ENCODE data around the gene LACC1.

LACC1 gene

DNA sequence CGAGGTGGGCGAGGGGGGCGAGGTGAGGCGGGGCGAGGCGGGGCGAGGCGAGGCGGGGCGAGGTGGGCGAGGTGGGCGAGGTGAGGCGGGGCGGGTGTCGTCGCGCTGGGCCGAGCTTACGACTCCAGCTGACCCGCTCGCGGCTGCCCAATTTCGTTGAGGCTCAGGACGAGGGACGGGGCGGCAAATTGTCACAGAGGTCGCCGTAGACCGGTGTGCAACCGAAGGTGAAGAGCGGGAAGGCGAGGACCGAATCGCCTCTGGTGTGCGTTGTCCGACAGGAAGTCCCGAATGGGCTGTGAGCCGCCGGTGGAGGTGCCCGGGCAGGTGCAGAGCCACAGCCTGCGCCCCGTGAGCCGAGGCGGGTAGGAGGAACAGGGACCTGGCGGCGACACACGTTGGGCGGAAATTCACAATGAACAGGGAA, at the start of gene LACC1:
TSS of gene LACC1 (plus strand) at position 150 of the 427 bp plus-strand sequence. CDS start 1,082 bp downstream, outside the sequence.
- DNase-seq (ENCODE audit: low spot score) (no peak), FAIRE-seq (no peak)

DNA sequence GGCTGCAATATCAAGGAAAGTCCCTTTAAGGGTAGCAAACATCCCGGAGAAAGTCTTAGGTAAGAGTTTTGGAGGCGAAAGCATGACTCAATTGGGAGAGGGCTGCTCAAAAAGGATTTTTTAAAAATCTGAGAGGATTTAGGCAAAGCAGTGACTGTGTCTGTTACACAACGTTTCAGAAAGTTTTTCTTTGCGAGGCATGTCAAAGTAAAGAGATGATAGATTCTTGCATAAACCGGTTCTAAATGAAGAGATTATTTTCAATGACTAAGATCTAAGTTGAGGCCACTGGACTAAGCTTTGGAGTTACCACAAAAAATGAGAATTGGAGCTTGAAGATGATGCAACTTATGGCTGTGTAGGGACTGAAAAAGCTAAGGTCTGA, 49.2 kb upstream of the LACC1 start:
- FAIRE-seq, result no peak
- no peak for DNase-seq (ENCODE audit: low spot score)

DNA sequence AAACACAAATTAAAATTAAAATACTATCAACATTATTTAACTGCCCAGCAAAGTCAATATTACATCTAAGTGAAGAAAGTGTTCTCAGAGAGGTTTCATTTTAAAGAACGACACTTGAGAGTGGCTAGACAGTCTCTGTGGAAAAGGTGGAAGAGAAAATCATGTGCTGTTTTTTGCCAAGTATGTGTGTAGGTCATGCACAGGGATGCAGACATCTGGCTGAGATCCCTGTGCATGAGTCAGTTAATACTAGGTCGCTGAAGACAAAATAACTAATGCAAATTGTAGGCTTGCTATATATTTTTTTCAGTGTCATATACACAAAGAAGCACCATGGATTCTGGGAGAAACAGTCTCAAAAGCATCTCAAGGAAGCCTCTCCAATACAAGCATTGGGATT, 48.6 kb upstream of the LACC1 start:
- DNase-seq (ENCODE audit: low spot score) (no peak), FAIRE-seq (no peak)

DNA sequence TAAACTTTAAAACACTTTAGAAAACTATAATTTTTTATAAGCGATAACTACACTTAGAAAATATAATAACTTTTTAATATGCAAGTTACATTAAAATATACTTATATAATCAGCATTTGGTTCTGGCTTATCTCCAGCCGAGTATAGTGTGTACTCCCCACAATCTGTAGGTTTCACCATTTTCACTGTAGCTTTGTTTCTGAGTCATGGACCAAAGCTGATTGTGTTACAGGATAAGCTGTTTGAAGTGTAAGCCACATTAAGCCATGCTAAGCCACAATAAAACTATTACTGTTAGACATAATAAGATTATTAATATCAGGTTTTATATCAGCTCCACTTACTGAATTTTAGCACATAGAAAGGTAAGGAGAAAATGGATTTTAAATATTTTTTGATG, 44.0 kb upstream of the LACC1 start:
- FAIRE-seq (no peak), DNase-seq (ENCODE audit: low spot score) (no peak)

DNA sequence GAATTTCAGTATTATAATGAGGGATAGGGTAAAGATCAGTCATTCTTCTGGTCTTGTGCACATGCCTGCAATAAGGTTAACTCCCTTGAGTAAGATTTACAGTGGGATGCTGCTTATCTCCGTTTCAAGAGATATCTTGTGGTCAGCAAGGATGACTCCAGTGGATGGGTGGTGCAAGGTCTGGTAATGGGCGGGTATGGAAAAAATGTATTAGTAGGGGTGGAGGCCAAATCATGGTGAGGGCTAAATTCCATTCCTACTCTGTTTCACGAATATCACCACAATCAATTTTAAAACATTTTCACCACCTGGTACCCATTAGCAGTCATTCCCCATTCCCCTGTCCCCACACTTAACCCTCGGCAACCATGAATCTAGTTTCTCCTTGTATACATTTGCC, 40.8 kb upstream of the LACC1 start:
- FAIRE-seq (no peak), DNase-seq (ENCODE audit: low spot score) (no peak)

DNA sequence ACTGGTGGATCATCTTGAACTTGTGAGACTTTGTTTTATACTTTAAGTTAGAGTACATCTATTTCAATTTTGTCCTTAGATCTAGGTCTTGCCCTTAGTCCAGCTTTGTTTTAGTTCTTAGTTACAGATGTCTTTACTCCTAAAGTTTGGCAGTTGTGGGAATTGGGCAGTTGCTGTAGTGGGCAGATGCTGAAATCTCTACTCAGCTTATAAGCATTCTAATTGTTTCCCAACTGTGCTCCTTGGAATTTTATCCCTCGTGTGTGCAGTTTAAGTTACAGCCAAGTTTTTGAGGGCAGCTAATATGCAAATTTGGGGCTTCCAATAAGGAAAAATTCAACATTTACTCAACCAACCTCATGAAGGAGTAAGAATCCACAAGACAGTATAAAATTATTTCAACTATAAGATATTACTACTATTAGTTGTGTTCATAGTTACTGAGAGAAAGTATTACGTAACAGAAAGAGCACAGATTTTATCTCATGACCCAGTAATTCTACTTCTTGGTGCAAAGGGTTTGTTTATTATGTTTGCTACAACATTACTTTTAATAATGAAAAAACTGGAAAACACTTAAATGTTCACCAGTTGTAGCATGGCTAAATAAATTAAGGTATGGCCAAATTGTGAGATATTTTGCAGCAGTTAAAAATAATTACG, 33.1 kb upstream of the LACC1 start:
- no peak for DNase-seq (ENCODE audit: low spot score)
- FAIRE-seq, result no peak

DNA sequence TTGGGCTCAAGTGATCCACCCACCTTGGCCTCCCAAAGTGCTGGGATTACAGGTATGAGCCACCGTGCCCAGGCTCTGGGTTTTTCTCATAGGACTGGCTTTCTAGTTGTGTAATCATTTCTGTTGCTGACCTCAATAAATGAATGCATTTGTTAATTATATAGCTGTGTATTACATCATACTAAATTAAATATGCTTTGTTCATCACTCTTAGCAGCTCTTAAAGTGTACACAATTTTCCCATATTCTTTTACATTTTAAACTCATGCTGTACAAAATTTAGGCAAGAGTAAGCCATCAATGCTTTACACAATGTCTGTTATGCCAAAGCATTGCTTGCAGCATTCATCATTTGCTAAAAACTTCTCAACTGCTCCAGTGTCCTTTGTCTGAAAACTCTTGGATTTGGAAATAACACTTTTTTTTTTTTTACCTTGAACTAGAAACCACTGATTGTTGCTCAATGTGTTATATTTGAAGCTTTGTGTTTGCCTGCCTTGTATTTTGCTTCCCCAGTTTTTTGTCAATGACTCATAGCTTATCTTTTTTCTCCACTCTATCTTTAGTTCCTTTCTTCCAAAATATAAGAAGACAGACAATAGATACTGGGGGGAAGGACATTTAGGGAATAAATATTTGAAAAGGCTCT, 31.6 kb upstream of the LACC1 start:
- no peak for DNase-seq (ENCODE audit: low spot score)
- FAIRE-seq, result no peak

DNA sequence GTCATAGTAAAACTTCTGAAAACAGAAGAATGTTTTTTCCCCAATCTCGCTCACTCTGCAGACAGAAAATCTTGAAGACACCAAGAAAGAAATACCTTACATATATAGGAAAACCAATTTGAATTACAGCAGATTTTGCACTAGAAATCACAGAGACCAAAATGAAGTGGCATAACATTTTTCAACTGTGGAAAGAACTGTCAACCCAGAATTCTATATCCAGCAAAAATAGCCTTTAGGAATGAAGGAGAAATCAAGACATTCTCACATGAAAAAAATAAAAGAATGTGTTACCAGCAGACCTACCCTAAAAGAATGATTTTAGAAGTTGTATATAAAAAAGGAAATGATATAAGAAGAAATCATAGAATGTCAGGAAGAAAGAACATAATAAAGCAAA, 28.8 kb upstream of the LACC1 start:
- FAIRE-seq, result no peak
- DNase-seq (ENCODE audit: low spot score), result no peak

DNA sequence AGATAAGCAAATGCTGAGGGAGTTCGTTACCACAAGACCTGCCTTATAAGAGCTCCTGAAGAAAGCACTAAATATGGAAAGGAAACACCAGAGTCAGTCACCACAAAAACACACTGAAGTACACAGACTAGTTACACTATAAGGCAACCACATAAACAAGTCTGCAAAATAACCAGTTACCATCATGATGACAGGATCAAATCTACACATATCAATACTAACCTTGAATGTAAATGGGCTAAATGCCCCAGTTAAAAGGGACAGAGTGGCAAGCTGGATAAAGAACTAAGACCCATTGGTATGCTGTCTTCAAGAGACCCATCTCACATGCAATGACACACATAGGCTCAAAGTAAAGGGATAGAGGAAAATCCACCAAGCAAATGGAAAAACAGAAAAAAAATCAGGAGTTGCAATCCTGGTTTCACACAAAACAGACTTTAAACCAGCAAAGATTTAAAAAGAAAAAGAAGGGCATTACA, 26.7 kb upstream of the LACC1 start:
- DNase-seq (ENCODE audit: low spot score), result no peak
- no peak for FAIRE-seq

DNA sequence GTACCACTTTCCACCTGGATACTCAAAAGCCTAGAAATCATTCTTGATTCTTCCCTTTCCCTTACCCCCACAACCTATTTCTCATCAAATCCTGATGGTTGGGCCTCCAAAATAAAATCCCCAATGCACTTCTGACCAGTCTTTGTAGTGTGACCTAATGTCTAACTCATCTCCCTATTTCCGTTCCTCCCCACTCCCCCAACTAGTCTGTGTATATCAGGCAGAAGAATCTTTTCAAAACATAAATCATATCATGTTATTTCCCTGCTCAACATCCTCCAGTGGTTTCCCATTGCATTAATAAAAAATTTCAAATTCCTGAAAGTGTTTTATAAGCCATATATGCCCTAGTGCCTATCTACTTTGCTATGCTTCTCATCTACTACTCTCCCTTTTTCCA, 17.8 kb upstream of the LACC1 start:
- DNase-seq (ENCODE audit: low spot score) (no peak), FAIRE-seq (no peak)

DNA sequence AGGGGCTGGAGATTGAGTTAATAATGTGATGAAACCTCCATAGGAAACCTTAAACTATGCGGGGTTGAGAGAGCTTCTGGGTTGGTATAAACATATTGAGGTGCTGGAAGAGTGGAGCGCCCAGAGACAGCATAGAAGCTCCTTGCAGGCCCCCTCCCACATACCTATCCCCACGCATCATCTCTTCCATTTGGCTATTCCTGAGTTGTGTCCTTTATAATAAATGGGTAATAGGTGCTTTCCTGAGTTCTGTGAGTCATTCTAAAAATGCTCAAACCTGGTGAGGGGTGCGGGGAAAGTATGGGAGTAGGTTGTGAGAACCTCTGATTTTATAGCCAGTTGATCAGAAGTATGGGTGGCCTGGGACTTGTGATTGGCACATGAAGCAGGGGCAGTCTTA, 14.8 kb upstream of the LACC1 start:
- DNase-seq (ENCODE audit: low spot score) (peak; percentile 2), FAIRE-seq (no peak)

DNA sequence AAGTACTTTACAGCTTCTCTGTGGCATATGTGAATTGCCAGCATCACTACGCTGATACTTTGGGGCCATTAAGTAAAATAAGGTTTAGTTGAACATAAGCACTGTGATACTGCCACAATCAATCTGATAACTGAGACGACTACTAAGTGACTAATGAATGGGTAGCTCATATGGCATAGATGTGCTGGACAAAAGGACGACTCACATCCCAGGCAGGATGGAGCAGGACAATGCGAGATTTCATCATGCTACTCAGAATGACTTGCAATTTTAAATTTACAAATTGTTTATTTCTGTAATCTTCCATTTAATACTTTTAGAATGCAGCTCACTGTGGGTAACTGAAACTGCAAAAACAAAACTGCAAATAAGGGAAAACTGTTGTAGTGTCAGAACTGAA, 13.8 kb upstream of the LACC1 start:
- DNase-seq (ENCODE audit: low spot score), result no peak
- no peak for FAIRE-seq

DNA sequence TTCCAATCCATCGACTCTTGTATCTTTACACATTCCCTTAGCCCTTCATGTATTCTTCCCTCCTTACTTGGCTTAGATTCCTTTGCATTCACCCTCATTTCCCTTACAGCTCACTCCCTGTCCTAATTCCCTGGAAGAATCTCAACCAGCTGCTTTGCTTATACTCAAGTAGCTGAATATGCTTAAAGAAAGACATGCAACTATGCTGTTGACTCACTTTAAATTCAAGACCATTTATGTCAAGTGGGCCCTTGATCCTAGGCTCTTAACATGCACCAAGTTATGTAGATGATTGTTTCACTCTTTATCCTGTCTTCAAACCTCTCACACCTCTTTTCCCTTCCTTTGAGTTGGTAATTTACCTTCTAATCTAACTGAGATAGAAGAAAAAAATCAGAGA, 7.5 kb upstream of the LACC1 start:
- FAIRE-seq (no peak), DNase-seq (ENCODE audit: low spot score) (no peak)

DNA sequence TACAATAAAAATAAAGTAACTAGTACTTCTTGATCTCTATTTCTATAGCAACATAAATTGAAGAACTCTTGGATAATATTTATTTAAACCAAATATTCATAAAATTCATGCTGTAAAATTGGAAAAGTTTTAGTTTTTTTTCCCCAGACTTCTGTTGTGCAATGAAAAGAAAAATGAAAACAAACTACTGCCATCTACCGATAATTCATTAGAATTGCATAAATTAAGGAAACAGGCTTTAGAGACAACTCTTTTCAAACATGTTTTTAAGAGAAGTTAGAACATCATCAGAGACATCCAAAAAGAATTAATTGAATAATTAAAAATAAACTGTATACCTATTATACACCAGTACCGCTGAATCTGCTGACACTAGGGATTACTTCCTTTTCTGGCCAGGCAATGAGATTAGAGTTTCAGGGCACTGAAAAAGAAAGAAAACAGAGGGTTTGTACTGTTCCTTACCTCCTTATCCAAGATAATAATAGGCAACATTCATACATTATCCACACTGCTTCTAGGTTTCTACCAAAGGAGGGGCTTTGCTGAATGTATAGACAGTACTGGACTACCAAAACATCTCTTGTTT, 5.1 kb upstream of the LACC1 start:
- DNase-seq (ENCODE audit: low spot score) (peak; percentile 8), FAIRE-seq (no peak)

DNA sequence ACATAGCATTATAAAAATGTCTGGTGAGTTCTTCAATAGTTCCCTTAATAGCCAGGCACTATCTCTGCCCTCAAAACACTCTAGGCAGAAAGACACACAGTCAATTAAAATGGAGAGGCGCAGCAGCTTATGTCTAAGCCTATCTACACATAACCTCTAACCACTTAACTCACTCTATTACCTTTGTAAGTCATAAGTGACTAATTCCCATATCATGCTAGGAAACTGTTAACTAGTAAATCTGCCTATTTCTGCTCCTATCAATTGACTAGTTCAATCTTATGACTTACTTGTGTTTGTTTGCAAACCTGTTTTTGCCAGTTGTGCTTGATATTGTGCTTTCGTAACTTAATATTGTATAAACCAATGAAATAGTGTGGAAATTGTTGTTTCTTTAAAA, 3.3 kb upstream of the LACC1 start:
- no peak for FAIRE-seq
- DNase-seq (ENCODE audit: low spot score), result no peak

DNA sequence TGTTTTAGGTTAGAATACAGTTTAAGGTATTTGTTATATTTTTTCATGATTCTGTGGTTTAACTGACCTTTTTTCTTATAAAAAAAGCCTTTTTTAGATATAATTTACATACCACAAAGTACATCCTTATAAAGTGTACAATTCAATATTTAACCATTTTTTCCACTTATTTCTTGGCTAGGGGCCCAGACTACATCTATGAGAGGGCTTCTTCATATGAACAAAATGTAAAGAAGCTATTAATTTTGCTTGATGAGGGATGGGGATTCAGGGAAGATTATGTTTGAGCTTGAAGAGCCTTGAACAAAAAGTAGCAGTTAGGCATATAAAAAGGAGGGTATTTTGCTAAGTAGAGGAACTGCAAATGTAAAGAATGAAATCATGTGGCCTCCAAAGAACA, 2.4 kb upstream of the LACC1 start:
- DNase-seq (ENCODE audit: low spot score), result no peak
- no peak for FAIRE-seq

DNA sequence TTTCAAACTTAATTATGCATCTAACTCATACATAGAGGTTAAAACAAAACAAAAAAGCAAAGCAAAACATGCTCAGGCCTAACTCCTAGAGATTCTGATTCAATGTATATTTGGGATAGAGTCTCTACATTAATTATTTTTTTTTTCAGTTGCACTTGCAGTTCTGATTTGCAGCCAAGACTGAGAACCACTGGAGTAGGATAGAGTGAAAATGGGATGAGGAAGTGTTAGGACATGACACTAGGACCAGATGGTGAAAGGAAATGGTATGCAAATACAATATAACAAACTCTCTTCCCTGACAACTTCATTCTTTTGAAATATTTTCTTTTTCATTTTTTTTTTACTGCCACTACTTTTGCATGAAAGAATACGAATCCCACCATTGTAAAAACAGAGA, 1.9 kb upstream of the LACC1 start:
- no peak for FAIRE-seq

DNA sequence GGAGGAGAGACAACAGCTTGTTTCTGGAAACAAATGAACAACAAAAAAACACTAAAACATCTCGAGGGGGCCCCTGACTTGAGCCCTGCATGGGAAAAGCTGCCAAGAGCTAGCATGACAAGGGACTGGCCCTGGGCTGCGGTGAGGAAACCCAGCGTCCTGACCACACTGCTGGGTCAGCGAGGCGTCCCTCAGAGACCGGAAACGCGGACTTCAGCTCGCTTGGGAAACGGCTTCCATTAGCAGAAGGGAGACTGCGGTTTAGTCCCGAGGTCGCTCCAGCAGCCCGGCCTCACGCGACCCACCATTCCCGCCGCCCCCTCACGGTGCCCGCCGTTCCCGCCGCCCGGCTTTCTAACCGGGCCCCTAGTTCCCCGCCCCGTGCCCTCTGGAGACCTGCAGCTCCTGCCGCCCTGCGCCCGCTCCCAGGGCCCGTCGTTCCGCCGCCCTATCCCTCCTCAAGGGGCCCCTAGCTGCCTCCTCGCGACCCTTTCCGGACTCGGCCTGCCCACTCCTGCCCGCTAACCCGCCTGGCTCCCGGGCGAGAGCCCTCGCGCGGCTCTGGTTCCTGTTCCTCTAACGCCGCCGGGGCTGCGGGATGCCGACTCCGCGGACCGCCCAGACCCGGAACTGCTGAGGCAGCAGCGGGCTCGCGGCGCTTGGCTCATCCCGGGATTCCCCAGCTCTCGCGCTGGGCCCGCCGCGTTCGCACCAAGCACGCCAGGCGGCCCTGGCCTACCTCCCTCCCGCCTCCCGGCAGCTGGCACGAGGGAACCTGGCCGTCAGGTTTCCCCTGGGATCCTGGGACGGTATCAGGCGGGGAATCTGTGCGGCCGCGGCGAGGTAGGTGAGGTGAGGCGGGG, 581 bp upstream of the LACC1 start, which contains the start of gene CCDC122:
TSS of gene CCDC122 (minus strand) at position 849 of the 863 bp plus-strand sequence. CDS start 10,364 bp downstream, outside the sequence.
- FAIRE-seq, result no peak
- peak; percentile 79 for DNase-seq (ENCODE audit: low spot score)

More for the DNA sequence above, 1.9 kb upstream of the LACC1 start:
- no peak for DNase-seq (ENCODE audit: low spot score)

DNA sequence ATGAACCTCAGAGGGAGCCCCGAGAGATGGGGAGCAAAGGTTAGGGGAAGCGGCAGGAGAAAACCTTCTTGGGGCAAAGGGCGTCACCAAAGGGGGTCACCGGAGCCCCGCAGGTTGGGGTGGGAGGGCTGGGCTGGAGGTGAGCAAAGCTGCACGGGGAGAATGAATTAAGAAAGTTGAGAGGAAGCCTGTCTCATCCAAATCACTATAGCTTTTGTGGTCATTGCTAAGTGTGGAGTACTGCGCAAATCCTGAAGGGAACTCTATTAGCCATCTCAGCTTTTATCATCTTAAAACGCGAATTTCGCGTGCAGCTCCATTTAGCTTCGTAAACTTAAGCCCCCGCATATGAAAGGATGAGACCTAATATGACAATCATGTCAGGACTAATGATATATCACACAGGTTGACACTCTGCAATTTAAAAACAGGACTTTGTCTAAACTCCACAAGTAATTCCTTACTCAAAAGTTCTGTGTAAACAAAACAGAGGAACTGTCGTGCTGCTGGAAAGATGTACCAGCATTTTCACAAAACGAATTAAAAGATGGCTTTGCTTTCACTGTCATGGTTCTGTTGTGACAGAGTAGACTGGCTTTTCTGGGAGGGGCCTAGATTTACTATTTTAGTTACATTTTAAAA, 631 bp downstream of the LACC1 start:
- FAIRE-seq (no peak), DNase-seq (ENCODE audit: low spot score) (no peak)

DNA sequence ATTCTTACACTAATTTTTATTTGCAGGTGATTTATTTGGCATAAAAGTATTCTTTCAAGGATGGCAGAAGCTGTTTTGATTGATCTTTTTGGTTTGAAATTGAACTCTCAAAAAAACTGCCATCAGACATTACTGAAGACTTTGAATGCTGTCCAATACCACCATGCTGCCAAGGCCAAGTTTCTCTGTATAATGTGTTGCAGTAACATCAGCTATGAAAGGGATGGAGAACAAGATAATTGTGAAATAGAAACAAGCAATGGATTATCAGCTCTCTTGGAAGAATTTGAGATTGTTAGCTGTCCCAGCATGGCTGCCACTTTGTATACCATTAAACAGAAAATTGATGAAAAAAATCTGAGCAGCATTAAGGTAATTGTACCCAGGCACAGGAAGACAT, 1.2 kb downstream of the LACC1 start:
- DNase-seq (ENCODE audit: low spot score) (no peak), FAIRE-seq (no peak)

DNA sequence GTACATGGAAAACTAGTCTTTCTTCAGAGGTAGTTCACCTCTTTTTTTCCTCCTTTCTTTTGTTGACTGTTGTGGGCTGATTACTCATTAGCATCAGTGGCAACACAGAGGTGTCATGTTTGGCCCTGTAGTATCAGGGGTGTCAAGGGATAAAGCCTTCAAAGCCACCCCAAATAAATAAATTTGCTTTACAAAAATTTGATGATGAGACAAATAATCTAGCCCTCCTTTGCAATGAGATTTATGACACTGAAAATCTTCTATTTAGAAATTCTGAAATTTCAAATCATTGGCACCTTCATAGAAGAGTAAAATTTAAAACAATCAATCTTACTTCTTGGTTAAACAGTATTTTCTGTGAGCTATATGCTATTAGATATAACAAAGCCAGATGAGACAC, 1.9 kb downstream of the LACC1 start:
- FAIRE-seq (no peak), DNase-seq (ENCODE audit: low spot score) (no peak)

Data from urothelium cell line (cell line).